ENCODE data around the gene CACHD1. TPM values are rescaled to one million over a fixed set of nuclear protein-coding genes. Genes with fewer than 3 reads are reported as not detected.

The CACHD1 gene
- total RNA-seq = 3.4 and 3.6 TPM in 2 replicates

GRCh38 chr1:64469977-64470664 is at the start of gene CACHD1:
Gene CACHD1, plus strand, starts transcription at chr1:64470129. Its CDS starts 616 bp downstream, at chr1:64470745.

